Suppressor macrophage (primary cell): Measurements from ENCODE around the gene UBR3.
"Not testable (repeated sequence)": the region's sequence is repeated elsewhere in the genome, so short reads cannot be mapped to it uniquely, and the experiment has no call there.

Experiments
- DNase-seq, 4 experiments: peaks; one replicate each; pipeline ENCODE4 v3.0.0-alpha.2; 2020 to 2022

UBR3 gene

DNA sequence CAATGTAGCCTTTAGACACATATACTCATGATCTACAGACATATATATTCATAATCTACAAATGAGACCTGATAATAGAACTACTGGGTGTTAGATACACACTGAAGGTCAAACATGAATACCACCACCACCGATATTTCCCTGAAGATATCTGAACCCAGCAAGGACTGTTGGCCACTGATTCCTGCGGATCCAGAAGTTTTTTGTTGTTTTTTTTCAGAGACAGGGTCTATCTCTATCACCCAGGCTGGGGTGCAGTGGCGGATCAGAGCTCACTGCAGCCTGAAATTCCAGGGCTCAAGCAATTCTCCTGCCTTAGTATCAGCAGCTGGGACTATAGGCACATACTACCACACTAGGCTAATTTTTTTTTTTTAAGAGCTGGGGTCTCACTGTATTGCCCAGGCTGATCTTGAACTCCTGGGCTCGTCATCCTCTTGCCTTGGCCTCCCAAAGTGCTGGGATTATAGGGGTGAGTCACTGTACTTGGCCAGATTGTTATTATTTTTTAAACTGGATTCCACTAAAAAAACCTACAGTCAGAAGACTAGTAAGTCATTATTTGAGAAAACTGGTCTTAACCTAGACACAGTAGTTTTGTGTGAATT, 4.4 kb upstream of the UBR3 start:
- no peak for DNase-seq

GRCh38 chr2:169823996-169824372, 3.3 kb upstream of the UBR3 start:
- DNase-seq: peak in 1 of 4 experiments; percentile 6

DNA sequence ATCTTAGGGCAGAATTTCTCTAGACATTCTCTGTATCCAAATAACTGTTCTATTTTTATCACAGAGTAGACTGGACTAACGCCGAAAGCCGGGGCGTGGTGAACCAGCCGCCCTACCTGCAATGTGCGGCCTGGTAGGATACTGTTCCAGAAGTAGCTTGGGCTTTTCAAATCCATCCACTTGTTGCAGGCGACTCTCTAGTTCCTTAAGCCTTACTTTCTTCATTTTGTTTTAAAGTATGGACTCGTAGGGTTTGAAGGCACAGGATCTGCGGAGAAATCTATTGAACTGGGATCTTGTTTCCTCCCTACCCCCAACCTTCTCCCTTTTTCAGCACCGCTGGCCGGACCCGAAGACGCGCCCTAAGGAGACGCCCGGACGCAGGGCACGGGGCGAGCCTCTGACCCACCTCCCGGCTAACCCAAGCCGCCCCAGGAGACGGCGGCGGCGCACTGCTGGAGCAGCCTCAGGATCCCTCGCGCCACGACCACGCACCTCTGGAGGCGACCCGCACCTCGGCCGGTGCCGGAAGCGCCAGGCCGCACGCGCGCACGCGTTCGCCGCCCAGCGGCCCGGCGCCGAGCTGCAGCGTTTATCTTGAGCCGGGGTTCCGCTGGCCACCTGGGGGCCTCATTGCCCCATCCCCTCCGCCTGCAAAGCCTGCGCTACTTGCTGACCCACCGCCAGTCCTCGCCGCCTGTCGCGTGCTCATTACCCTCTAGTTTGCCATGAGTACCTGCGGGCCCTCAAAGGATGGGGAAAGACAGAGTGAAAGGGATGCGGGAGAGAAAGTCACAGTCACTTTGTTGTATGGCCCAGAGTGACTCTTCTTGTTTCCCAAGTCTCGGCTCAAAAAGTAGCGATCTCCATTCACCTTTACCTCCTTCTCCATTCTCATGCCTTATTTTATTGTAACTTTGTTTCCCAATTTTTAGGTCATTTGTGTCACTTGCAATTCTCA, 2.6 kb upstream of the UBR3 start, which contains the start of gene METTL5:
Gene METTL5, minus strand, starts transcription at position 533 of the 961 bp plus-strand sequence. Its CDS starts 308 bp downstream, at position 225.
- DNase-seq: peak; percentile 86 to 94 (median 90)

DNA sequence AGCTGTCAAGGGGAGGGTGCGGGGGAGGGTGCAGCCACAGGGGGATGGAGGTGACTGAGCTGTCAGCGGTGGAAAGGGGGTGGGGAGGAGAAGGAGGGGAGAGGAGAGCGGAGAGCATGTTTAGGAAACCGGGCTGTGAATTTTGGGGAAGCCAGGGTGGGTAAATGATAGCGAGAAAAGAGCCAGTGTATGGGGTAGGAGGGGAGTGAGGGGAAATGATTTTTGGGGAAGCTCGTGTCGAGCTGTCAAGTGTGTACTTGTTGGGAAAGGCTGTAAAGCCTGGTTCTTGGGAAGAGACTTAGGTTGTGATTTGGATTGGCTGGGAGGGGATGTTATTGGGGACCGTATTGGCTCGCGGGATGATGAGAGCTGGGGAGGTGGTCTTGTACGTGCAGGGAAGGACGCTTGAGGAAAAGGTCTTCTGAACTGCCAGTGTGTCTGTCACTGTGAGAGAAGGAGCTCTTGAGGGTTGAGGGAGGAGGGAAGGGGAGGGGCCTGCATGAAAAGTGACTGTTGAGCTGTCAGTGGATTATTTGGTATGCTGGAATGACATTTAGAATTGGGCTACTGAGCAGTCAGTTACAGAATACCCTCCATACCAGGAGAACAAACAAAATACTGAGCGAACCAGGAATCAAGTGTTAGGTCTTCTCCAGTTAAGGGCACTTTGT, 1.0 kb downstream of the UBR3 start:
- peak; percentile 13 to 51 (median 48) for DNase-seq

DNA sequence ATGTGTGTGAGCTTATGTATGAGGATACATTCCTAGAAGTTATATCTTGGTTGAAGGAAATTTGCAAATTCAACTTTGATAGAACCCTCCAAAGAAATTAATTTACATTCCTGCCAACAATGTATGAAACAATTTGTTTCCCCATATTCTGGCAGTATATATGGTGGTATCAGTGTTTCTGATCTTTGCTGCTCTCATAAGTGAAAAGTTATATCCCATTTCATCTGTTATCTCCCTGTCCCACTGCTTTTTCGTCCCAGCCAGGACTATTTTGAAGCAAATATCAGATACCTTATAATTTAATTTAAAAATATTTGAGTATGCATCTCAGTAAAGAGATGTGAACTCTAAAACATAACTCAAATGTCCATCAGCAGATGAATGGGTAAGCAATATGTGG, 7.1 kb downstream of the UBR3 start:
- DNase-seq: no peak

DNA sequence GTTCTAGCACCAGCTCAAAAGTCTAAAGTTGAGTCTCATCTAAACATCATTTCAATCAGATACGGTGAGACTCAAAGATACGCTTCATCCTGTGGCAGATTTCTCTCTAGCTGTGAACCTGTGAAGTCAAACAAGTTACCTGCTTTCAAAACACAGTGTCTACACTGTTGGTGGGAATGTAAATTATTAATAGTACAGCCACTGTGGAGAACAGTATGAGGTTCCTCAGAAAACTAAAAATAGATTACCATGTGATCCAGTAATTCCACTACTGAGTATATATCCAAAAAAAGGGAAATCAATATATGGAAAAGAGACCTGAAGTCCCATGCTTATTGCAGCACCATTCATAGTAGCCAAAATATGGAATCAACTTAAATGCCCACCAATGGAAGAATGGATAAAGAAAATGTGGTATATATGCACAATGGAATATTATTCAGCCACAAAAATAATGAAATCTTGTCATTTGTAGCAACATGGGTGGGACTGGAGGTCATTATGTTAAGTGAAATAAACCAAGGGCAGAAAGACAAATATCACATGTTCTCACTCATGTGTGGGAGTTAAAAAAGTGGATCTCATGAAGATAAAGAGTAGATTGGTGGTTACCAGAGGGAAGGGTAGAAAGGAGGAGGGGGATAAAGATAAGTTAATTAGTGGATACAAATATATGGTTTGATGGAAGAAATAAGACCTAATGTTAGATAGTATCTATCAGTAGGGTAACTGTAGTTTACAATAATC, 11.7 kb downstream of the UBR3 start:
- peak in 2 of 4 experiments; percentile 14 to 19 for DNase-seq

GRCh38 chr2:169839954-169840746, 12.9 kb downstream of the UBR3 start:
- no peak for DNase-seq

GRCh38 chr2:169840747-169841142, 13.5 kb downstream of the UBR3 start:
- DNase-seq: no peak

DNA sequence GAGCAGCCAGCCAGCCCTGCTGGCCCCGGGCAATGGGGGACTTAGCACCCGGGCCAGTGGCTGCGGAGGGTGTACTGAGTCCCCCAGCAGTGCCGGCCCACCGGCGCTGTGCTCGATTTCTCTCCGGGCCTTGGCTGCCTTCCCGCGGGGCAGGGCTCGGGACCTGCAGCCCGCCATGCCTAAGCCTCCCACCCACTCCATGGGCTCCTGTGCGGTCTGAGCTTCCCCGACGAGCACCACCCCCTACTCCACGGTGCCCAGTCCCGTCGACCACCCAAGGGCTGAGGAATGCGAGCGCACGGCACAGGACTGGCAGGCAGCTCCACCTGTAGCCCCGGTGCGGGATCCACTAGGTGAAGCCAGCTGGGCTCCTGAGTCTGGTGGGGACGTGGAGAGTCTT, 14.4 kb downstream of the UBR3 start:
- DNase-seq: not testable (repeated sequence)

DNA sequence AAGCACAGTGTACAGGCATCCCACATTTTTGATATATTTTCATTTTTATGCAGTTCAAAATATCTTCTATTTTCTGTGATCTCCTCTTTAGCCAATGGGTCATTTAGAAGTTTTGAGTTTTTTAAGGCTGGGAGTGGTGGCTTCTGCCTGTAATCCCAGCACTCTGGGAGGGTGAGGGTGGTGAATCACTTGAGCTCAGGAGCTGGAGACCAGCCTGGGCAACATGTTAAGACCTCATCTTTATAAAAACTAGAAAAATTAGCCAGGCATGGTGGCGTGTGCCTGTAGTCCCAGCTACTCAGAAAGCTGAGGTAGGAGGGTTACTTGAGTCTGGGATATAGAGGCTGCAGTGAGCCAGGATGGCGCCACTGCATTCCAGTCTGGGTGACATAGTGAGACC, 17.8 kb downstream of the UBR3 start:
- DNase-seq: no peak

DNA sequence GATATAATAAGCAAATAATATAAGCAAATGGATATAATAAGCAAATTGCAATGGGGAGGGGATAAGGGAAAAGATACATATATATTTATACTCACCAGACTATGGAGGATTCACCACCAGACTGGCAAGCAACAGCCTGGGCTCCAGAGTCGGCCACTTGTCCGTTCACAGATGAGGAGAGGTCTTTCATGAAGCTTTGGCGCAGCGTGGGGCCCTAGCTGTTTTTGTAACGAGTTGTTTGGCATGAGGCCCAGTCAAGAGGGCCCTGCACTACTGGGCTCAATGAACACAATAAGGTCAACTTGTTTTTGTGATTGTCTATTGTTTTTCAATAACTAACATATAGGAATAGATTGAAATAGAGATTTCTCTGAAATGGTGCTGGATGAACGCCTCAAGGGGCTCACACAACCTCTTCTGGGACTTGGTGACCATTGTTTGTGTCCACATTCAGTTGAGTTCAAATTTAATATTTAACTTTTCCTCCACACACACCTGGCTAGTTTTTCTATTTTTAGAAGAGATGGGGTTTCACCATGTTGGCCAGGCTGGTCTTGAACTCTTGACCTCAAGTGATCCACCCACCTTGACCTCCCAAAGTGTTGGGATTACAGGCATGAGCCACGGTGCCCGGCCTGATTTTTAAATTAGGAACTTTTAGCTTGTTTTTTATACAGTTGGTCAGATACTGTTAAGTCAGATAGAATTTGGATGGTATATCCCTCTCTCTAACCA, 21.9 kb downstream of the UBR3 start:
- not testable (repeated sequence) for DNase-seq

- no peak for DNase-seq
These were observed 22.5 kb downstream of the UBR3 start for GRCh38 chr2:169849710-169850109.

DNA sequence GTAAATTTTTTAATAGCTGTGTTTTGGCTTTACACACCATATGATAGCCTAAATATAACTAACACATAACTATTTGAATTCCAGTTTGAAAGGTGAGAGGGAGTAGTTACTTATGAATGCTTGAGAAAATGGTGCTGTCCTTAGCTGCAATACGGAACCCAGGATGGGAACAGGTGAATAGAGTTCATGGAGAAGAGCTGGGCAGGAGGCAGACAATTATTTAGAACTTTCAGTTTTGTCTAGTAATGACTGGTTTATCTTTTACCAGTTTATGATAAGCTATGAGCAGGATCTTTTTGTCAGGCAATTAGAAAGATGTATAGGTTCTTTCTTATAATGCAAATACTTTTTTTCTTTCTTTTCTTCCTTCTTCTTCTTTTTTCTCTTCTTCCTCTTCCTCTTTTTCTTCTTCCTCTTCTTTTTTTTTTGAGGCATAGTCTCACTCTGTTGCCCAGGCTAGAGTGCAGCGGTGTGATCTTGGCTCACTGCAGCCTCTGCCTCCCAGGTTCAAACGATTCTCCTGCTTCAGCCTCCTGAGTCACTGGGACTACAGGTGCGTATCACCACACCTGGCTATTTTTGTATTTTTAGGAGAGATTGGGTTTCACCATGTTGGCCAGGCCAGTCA, 25.9 kb downstream of the UBR3 start:
- no peak for DNase-seq

- not testable (repeated sequence) for DNase-seq
These were observed 28.3 kb downstream of the UBR3 start for GRCh38 chr2:169855281-169856258.

- no peak for DNase-seq
These were observed 32.2 kb downstream of the UBR3 start for GRCh38 chr2:169859423-169859822.

DNA sequence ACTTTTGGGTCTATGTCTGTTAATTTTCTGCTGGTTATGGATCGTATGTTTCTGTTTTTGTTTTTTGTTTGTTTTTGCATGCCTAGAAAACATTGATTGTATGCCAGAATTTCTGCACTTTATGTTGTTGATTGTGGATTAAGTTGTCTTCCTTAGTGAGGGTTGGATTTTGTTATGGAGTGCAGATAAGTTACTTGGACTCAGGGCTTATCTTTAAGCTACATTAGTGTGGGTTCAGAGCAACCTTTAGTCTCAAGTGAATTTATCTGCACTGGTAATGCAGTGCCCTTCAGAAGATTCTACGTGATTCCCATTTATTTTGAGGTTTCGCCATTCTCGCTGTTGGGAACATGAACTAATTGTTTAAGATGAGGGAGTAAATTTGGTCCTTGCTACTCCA, 32.9 kb downstream of the UBR3 start:
- no peak for DNase-seq

DNA sequence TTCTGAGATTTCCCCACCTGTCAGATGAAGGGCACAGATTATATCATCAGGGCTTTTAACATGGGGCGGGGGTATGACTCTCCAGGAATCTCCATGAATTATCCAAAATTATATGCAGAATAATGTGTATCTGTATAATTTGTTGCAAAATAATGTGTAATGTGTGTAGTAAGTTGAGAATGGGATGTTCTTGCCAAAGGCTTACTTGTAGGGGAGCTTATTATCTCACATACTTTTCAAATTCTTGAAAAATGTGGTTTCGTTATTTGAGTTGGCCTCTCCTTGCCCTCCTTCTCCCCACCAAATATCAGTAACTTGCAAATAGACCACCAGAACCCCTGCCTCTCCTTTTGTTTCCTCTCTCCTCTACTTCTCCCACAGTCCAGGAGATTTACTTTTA, 35.6 kb downstream of the UBR3 start:
- no peak for DNase-seq

DNA sequence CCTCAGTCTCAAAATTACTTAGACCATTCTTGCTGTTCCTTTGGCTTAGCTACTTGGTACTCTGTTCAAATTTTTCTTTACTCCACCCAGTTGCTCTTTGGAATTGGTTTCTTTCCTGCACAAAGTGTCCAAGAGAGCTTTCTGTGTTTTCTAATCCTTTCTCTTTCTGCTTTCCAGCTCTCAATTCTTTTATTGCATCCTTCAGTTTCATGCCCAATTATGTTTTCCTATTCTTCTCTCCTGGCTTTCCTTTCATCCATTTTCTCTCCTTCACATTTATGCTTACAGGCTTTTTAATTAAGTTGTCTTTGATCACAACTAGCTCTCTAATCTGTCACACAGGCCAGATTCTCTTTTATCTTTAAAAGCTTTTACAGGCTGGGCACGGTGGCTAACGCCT, 38.2 kb downstream of the UBR3 start:
- DNase-seq: no peak

GRCh38 chr2:169866230-169866629, 39.0 kb downstream of the UBR3 start:
- DNase-seq: peak in 3 of 4 experiments; percentile 41 to 49 (median 43)
